ENCODE measurements around the gene ADGRG7.
"Not testable (repeated sequence)": the region's sequence is repeated elsewhere in the genome, so short reads cannot be mapped to it uniquely, and the experiment has no call there.

ADGRG7 gene

GRCh38 chr3:100640633-100641032, 31.2 kb downstream of the ADGRG7 start:
- no peak for DNase-seq (ENCODE audit: extremely low read depth in 1 of 2, low read depth in 1 of 2)

- DNase-seq (ENCODE audit: extremely low read depth in 1 of 2, low read depth in 1 of 2), result no peak
Measured at GRCh38 chr3:100641471-100642032, 32.2 kb downstream of the ADGRG7 start.

- DNase-seq (ENCODE audit: extremely low read depth in 1 of 2, low read depth in 1 of 2), result no peak
Measured at GRCh38 chr3:100645913-100646312, 36.5 kb downstream of the ADGRG7 start.

GRCh38 chr3:100647171-100647570, 37.8 kb downstream of the ADGRG7 start:
- DNase-seq (ENCODE audit: extremely low read depth in 1 of 2, low read depth in 1 of 2), result no peak

- no peak for DNase-seq (ENCODE audit: extremely low read depth in 1 of 2, low read depth in 1 of 2)
Measured at GRCh38 chr3:100647657-100648056, 38.3 kb downstream of the ADGRG7 start.

- no peak for DNase-seq (ENCODE audit: extremely low read depth in 1 of 2, low read depth in 1 of 2)
Measured at GRCh38 chr3:100650651-100651619, 41.5 kb downstream of the ADGRG7 start.

GRCh38 chr3:100653604-100654294, 44.3 kb downstream of the ADGRG7 start:
- no peak for DNase-seq (ENCODE audit: extremely low read depth in 1 of 2, low read depth in 1 of 2)

- DNase-seq (ENCODE audit: extremely low read depth in 1 of 2, low read depth in 1 of 2), result no peak
Measured at GRCh38 chr3:100656945-100657344, 47.5 kb downstream of the ADGRG7 start.

- DNase-seq (ENCODE audit: extremely low read depth in 1 of 2, low read depth in 1 of 2), result not testable (repeated sequence)
Measured at GRCh38 chr3:100661294-100661693, 51.9 kb downstream of the ADGRG7 start.

GRCh38 chr3:100662113-100662823, 52.9 kb downstream of the ADGRG7 start:
- no peak for DNase-seq (ENCODE audit: extremely low read depth in 1 of 2, low read depth in 1 of 2)

GRCh38 chr3:100665230-100665629, 55.8 kb downstream of the ADGRG7 start:
- peak in 1 of 2 donors; percentile 6 for DNase-seq (ENCODE audit: extremely low read depth in 1 of 2, low read depth in 1 of 2)

GRCh38 chr3:100666699-100667098, 57.3 kb downstream of the ADGRG7 start:
- not testable (repeated sequence) for DNase-seq (ENCODE audit: extremely low read depth in 1 of 2, low read depth in 1 of 2)

- DNase-seq (ENCODE audit: extremely low read depth in 1 of 2, low read depth in 1 of 2), result not testable (repeated sequence)
Measured at GRCh38 chr3:100667316-100667715, 57.9 kb downstream of the ADGRG7 start.

- not testable (repeated sequence) for DNase-seq (ENCODE audit: extremely low read depth in 1 of 2, low read depth in 1 of 2)
Measured at GRCh38 chr3:100670995-100671394, 61.6 kb downstream of the ADGRG7 start.

GRCh38 chr3:100681496-100681895, 72.1 kb downstream of the ADGRG7 start:
- no peak for DNase-seq (ENCODE audit: extremely low read depth in 1 of 2, low read depth in 1 of 2)

GRCh38 chr3:100682056-100682853, 72.9 kb downstream of the ADGRG7 start:
- no peak for DNase-seq (ENCODE audit: extremely low read depth in 1 of 2, low read depth in 1 of 2)

- DNase-seq (ENCODE audit: extremely low read depth in 1 of 2, low read depth in 1 of 2), result no peak
Measured at GRCh38 chr3:100682854-100683760, 73.7 kb downstream of the ADGRG7 start.

- DNase-seq (ENCODE audit: extremely low read depth in 1 of 2, low read depth in 1 of 2), result no peak
Measured at GRCh38 chr3:100693225-100693624, 83.8 kb downstream of the ADGRG7 start.

GRCh38 chr3:100695696-100696095, 86.3 kb downstream of the ADGRG7 start:
- no peak for DNase-seq (ENCODE audit: extremely low read depth in 1 of 2, low read depth in 1 of 2)

All from stimulated activated CD8-positive, alpha-beta memory T cell treated with anti-CD3 and anti-CD28 coated beads, Interleukin-7, amount 100 ng/mL, for 48 hours (primary cell).